GM08714 (cell line): ENCODE results near the gene EED.
"Not testable (repeated sequence)": the region's sequence is repeated elsewhere in the genome, so short reads cannot be mapped to it uniquely, and the experiment has no call there.

Source experiments
- H3K4me3 ChIP-seq: fragments of 200-500 bp; sonication (Bioruptor generic); 2 replicates; pipeline ENCODE4 v1.5.1; 2014; ENCODE audit warnings: mild to moderate bottlenecking, low read length, inconsistent platforms
- ZNF274 ChIP-seq: IDR thresholded peaks from 2 replicates; pipeline ENCODE4 v1.6.1; 2012; ENCODE audit warnings: mild to moderate bottlenecking, low read depth, low read length

EED gene

DNA sequence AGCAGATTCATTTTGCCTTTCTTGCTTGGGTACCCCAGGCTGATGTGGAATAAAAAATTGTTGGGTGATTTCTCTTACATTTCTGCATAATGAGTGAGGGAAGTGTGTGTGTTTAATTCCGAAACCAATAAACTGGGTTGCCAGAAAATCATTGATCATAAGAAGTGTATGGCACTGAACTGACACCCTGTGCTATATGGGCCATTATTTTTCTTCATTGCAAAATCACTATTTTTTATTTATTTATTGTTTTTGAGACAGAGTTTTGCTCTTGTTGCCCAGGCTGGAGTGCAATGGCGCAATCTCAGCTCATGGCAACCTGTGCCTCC is 42.9 kb downstream of the EED start:
- H3K4me3 ChIP-seq = no peak overlapping the region
- no peak for TF ChIP-seq ZNF274

DNA sequence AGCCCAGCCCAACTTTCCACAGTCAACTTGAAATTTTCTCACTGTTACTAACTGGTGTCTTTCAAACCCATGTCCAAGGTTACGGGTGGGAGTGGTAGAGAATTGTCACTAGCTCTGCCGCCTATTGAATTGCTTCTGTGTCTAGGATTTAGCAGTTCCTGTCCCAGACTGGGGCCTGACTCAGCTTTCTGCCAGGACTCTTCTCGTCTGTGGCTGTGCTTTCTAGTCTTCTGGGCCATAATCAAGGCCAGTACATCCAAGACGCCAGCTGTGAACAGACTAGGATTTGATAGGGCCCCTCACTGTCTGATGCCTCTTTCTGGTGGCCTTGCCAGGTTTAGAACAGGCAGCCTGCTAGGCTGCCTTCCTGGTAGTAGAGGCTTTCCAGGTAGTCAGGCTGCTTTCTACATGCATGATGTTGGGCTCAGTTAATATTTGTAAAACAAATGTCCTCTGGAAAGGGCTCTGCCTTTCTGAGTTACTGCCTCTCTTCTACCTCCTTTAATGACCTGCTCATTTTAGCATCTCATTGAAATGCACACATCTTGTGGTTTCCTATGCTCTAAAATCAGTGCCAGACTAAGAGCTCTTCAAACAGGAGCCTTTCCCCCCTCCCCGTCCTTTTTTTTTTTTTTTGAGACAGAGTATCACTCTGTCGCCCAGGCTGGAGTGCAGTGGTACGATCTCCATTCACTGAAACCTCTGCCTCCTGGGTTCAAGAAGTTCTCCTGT is 44.4 kb downstream of the EED start:
- no peak for TF ChIP-seq ZNF274
- H3K4me3 ChIP-seq = no peak overlapping the region

GRCh38 chr11:86289508-86290280 is 45.1 kb downstream of the EED start:
- not testable (repeated sequence) for H3K4me3 ChIP-seq

DNA sequence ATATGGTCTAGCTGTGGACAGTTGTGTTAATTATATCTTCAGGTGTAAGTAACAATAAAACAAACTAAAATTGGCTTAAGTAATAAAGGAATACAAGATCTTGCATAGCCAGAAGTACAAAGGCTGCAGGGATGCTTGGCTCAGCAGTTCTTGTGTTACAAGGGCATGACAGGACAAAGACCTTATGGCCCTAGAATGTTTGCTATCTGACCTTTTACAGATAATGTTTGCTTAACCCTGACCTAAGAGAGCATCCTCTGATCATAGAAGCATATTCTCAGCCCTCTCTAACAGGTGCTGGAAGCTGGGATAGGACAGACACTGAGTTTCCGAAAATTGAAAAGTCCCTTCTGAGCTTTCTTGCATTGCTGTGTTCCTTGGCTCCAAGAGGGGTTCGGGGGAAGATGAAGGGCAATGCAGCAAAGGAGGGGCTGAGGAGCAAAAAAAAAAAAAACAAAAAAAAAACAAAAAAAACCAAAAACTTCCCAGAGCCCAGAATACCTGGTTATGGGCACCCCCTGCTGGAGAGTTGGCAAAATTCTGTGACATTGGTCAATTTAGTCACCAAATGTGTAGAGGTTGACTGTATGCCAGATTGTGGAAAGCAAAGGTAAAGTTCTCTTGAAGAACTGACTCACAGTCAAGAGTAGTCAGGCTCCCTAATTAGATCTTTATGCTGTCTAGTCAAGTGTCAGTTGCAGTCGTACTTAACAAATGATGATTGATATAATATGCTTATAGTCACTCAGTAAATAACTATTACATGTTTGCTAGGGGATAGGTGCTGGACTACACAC is 47.1 kb downstream of the EED start:
- TF ChIP-seq ZNF274 = no peak
- no peak overlapping the region for H3K4me3 ChIP-seq

DNA sequence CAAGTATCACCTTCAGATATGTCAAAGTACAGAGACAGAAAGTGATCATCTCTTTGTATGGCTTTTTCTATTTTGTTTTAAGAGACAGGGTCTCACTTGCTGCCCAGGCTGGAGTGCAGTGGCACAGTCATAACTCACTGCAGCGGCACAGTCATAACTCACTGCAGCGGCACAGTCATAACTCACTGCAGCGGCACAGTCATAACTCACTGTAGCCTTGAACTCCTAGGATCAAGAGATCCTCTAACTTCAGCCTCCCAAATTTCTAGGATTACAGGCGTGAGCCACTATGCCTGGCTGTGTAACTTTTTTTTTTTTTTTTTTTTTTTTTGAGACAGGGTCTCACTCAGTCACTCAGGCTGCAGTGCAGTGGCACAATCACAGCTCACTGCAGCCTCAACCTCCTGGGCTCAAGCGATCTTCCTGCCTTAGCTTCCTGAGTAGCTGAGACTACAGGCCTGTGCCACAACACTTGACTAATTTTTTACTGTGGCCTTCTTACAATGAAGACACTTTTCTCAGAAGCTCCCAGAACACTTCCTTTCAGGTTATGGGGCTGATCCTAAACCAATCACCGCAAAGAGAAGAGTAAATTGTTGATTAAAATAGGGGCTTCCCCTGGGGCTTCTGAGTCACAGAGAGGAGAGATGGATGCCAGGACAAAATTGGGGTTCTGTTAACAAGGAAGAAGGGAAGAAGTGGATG is 48.5 kb downstream of the EED start:
- H3K4me3 ChIP-seq = no peak overlapping the region
- no peak for TF ChIP-seq ZNF274

DNA sequence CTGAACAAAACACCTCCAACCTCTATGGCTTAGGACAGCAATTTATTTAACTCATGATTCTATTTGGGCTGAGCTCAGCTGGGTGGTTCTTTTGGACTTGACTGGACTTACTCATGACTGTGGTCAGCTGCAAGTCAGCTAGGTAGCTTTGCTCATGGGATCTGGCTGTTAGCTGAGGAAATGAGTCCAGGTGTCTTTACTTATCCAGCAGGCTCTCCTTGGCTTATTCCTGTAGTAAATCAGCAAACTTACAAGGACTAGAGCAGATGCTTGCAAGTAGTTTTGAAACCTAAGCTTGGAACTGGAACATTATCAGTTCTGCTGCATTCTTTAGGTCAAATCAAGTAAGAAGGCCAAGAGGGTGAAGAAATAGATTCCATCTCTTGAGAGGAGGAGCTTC is 49.5 kb downstream of the EED start:
- no peak for TF ChIP-seq ZNF274
- H3K4me3 ChIP-seq = no peak overlapping the region

GRCh38 chr11:86301742-86302091 is 57.2 kb downstream of the EED start:
- TF ChIP-seq ZNF274 = no peak
- peak overlapping the region; percentile 85 for H3K4me3 ChIP-seq

GRCh38 chr11:86302092-86302793 is 57.7 kb downstream of the EED start, which contains the start of gene HIKESHI:
Gene HIKESHI (plus strand): TSS chr11:86302240. CDS start chr11:86302449, 209 bp downstream.
- TF ChIP-seq ZNF274 = no peak
- peak within 1 kb of the TSS; percentile 85 for H3K4me3 ChIP-seq

DNA sequence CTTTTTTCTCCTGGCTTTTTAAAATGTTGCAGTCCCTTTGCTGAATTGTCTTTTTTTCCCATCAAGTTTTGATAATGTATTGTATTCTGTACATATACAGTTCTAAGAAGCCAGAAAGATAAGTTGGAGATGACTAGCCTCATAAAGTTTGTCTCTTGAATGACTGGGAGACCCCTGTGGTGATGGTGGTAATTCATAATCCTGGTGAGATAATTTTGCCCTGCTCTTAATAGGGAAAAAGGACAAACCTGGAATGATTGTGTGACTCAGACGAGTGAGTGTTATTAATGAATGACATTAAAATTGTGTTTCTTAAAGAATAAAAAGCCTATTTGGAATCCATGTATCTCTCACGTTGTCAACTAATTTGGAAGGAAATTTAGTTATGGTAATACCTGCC is 58.7 kb downstream of the EED start:
- no peak for TF ChIP-seq ZNF274
- H3K4me3 ChIP-seq = peak overlapping the region; percentile 85; the same call in 1 of the 2 replicates

DNA sequence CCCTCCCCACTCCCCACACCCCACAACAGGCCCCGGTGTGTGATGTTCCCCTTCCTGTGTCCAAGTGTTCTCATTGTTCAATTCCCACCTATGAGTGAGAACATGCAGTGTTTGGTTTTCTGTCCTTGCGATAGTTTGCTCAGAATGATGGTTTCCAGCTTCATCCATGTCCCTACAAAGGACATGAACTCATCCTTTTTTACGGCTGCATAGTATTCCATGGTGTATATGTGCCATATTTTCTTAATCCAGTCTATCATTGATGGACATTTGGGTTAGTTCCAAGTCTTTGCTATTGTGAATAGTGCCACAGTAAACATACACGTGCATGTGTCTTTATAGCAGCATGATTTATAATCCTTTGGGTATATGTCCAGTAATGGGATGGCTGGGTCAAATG is 64.2 kb downstream of the EED start:
- not testable (repeated sequence) for H3K4me3 ChIP-seq

DNA sequence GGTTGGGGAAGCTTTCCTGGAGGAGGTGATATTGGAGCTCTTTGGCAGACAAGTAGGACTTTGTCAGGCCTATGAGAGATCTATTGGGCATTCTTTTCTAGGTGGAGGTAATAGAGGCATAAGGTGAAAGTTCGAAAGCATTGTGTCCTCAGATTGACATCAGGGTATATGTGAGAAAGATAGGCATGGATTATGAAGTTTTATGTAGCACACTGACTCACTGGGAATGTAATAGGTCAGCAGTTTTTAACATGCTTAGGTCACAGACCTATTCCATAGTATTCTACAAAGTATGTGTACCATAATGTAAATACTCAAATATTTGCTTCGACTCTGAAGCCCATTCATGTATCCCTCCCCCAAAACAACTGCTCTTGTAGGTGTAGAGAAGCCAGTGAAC is 69.2 kb downstream of the EED start:
- no peak for TF ChIP-seq ZNF274
- no peak overlapping the region for H3K4me3 ChIP-seq

DNA sequence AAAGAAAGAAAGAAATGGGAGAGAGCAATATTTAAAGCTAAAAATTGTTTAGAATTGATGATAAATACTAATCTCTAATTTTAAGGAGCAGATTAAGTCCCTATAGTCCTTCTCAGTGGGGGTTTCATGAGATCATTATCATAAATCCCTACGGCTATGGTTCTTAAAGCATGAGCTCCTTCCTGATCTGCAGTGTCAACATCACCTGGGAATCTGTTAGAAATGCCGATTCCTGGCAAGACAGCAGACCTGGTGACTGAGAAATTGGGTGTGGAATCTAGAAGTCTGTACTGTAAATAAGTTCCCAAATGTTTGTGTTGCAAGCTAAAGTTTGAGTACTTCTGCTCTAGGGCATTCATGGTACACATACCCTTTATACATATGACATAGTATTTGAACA is 70.1 kb downstream of the EED start:
- TF ChIP-seq ZNF274 = no peak
- no peak overlapping the region for H3K4me3 ChIP-seq
